HL-60 (cell line): ENCODE results near the gene KRT86.

Source experiments
- GABPA ChIP-seq: IDR thresholded peaks from 2 replicates; pipeline ENCODE4 v1.6.1; 2012; ENCODE audit warnings: low read depth
- POLR2AphosphoS5 ChIP-seq: IDR thresholded peaks from 2 replicates; pipeline ENCODE4 v1.6.1; 2012; ENCODE audit warnings: low read depth
- SPI1 ChIP-seq: IDR thresholded peaks from 2 replicates; pipeline ENCODE4 v1.6.1; 2012; ENCODE audit warnings: low read depth, mild to moderate bottlenecking, borderline replicate concordance
- TF ChIP-seq, protein P1 (sequence below): IDR thresholded peaks from one replicate; pipeline ENCODE4 v1.5.1; 2011; ENCODE audit warnings: low read length, control low read depth, inconsistent platforms; ENCODE audit not compliant: insufficient read depth
- TF ChIP-seq, protein P2 (sequence below): IDR thresholded peaks from 2 replicates; pipeline ENCODE4 v1.6.1; 2012; ENCODE audit warnings: low read depth; ENCODE audit not compliant: insufficient replicate concordance

DNA sequence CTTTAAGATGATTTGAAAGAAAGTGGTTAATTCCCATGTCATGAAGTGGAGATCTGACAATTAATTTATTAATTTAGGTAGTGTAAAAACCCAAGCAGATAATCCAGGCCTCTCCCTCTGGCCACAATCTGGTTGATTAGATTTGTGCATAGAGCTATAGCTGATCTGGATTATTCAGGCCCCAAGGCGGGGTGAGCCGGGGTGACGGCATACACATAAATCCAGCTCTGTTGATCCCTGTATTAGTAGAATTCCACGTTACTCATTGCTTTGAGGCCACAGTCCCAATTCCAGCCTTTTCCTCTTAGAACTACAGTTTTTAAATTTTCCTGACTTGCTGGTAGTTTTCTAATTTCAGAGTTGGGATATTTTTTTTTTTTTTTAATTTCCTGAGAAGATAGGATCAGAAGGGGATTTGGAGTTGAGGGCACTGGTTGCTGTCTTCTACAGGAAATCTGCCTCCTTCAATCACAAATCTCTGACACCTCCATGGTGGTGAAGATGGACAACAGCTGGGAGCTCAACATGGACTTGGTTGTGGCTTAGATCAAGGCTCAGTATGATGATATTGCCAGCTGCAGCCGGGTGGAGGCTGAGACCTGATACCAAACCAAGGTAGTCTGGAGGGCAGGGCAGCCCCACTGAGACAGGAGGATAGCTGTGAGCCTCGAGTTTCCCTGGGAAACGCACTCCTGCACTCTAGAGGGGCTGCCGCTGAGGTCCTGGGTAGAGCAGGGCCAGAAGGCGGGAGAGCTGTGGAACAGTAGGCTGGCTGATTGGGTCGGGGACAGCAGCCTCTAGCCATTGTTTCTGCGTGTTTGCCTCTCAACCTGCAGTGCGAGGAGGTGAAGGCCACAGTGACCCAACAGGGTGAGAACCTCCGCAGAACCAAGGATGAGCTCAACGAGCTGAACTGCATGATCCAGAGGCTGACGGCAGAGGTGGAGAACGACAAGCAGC, 73.4 kb downstream of the KRT86 start:
- TF ChIP-seq, protein P1, sequence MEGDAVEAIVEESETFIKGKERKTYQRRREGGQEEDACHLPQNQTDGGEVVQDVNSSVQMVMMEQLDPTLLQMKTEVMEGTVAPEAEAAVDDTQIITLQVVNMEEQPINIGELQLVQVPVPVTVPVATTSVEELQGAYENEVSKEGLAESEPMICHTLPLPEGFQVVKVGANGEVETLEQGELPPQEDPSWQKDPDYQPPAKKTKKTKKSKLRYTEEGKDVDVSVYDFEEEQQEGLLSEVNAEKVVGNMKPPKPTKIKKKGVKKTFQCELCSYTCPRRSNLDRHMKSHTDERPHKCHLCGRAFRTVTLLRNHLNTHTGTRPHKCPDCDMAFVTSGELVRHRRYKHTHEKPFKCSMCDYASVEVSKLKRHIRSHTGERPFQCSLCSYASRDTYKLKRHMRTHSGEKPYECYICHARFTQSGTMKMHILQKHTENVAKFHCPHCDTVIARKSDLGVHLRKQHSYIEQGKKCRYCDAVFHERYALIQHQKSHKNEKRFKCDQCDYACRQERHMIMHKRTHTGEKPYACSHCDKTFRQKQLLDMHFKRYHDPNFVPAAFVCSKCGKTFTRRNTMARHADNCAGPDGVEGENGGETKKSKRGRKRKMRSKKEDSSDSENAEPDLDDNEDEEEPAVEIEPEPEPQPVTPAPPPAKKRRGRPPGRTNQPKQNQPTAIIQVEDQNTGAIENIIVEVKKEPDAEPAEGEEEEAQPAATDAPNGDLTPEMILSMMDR = no peak
- TF ChIP-seq, protein P2, sequence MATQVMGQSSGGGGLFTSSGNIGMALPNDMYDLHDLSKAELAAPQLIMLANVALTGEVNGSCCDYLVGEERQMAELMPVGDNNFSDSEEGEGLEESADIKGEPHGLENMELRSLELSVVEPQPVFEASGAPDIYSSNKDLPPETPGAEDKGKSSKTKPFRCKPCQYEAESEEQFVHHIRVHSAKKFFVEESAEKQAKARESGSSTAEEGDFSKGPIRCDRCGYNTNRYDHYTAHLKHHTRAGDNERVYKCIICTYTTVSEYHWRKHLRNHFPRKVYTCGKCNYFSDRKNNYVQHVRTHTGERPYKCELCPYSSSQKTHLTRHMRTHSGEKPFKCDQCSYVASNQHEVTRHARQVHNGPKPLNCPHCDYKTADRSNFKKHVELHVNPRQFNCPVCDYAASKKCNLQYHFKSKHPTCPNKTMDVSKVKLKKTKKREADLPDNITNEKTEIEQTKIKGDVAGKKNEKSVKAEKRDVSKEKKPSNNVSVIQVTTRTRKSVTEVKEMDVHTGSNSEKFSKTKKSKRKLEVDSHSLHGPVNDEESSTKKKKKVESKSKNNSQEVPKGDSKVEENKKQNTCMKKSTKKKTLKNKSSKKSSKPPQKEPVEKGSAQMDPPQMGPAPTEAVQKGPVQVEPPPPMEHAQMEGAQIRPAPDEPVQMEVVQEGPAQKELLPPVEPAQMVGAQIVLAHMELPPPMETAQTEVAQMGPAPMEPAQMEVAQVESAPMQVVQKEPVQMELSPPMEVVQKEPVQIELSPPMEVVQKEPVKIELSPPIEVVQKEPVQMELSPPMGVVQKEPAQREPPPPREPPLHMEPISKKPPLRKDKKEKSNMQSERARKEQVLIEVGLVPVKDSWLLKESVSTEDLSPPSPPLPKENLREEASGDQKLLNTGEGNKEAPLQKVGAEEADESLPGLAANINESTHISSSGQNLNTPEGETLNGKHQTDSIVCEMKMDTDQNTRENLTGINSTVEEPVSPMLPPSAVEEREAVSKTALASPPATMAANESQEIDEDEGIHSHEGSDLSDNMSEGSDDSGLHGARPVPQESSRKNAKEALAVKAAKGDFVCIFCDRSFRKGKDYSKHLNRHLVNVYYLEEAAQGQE = no peak
- TF ChIP-seq POLR2AphosphoS5 (no peak), GABPA (no peak), SPI1 (no peak)
